Fibroblast of lung (primary cell): ENCODE results near the gene NFATC2. TPM values are rescaled to one million over a fixed set of nuclear protein-coding genes. Genes with fewer than 3 reads are reported as not detected.

Source experiments
- DNase-seq, 2 donors: peaks; one replicate each; pipeline versions ENCODE4 v3.0.0 to v3.0.0-alpha.2; 2010; ENCODE audit warnings: low read depth in 2 of 2
- H2AFZ ChIP-seq: 2 replicates; pipeline ENCODE4 v1.5.1; 2012; ENCODE audit warnings: low read length, control low read depth, inconsistent platforms
- H3K27ac ChIP-seq: 2 replicates; pipeline ENCODE4 v1.5.1; 2011; ENCODE audit warnings: low read length, control low read depth; ENCODE audit not compliant: insufficient read depth
- H3K27me3 ChIP-seq: 2 replicates; pipeline ENCODE4 v1.5.1; 2011; ENCODE audit warnings: mild to moderate bottlenecking, low read length; ENCODE audit not compliant: control insufficient read depth, insufficient read depth
- H3K36me3 ChIP-seq: 2 replicates; pipeline ENCODE4 v1.5.1; 2011; ENCODE audit warnings: low read length; ENCODE audit not compliant: control insufficient read depth, insufficient read depth
- H3K4me1 ChIP-seq: 2 replicates; pipeline ENCODE4 v1.5.1; 2011; ENCODE audit warnings: low read length; ENCODE audit not compliant: control insufficient read depth, insufficient read depth; ENCODE audit errors: extremely low read depth
- H3K4me2 ChIP-seq: 2 replicates; pipeline ENCODE4 v1.5.1; 2011; ENCODE audit warnings: low read length, control low read depth; ENCODE audit not compliant: insufficient read depth; ENCODE audit errors: extremely low read depth
- H3K4me3 ChIP-seq, 4 experiments: fragments of 200-600 bp in 1 of 4; sonication (generic) in 1 of 4; replicated peaks in 1 of 4; 2 replicates each; pipeline ENCODE4 v1.5.1; 2011 to 2016; ENCODE audit warnings: low read length in 4 of 4, low read depth in 3 of 4, mild to moderate bottlenecking in 3 of 4, control low read depth in 2 of 4, inconsistent platforms in 1 of 4, mixed read lengths in 1 of 4; ENCODE audit not compliant: insufficient read depth in 1 of 4; ENCODE audit errors: control extremely low read depth in 1 of 4
- H3K79me2 ChIP-seq: 2 replicates; pipeline ENCODE4 v1.5.1; 2012; ENCODE audit warnings: mild to moderate bottlenecking, low read length, inconsistent platforms; ENCODE audit not compliant: control insufficient read depth, insufficient read depth
- H3K9ac ChIP-seq: 2 replicates; pipeline ENCODE4 v1.5.1; 2011; ENCODE audit warnings: mild to moderate bottlenecking, low read length, control low read depth; ENCODE audit not compliant: insufficient read depth
- H3K9me3 ChIP-seq: 2 replicates; pipeline ENCODE4 v1.5.1; 2012; ENCODE audit warnings: low read depth, low read length; ENCODE audit not compliant: control insufficient read depth, insufficient read depth
- H4K20me1 ChIP-seq: 2 replicates; pipeline ENCODE4 v1.5.1; 2011; ENCODE audit warnings: low read length; ENCODE audit not compliant: control insufficient read depth, insufficient read depth; ENCODE audit errors: extremely low read depth
- CTCF ChIP-seq, 2 donors: IDR thresholded peaks in 1 of 2; conservative IDR thresholded peaks in 1 of 2; 1 replicate in 1 of 2; 2 replicates in 1 of 2; pipeline ENCODE4 v1.5.1; 2011 to 2012; ENCODE audit warnings: low read length in 2 of 2, control low read depth in 1 of 2, inconsistent platforms in 1 of 2, low read depth in 1 of 2, mild to moderate bottlenecking in 1 of 2
- EZH2 ChIP-seq: IDR thresholded peaks from 2 replicates; pipeline ENCODE4 v1.5.1; 2012; ENCODE audit warnings: low read length, control low read depth, mild to moderate bottlenecking; ENCODE audit errors: missing control alignments
- polyA plus RNA-seq, 2 donors: library from polyadenylated mRNA; depleted of rRNA in 1 of 2; stranded (reverse) in 1 of 2; unstranded in 1 of 2; fragments of >200 nt; gene quantifications; 2 replicates each; pipeline ENCODE4 v1.2.1, GENCODE V29; 2011 to 2012; ENCODE audit warnings: missing spikeins in 1 of 2
- total RNA-seq: library from RNA; depleted of rRNA; stranded (reverse); fragments of >200 nt; gene quantifications from 2 replicates; pipeline ENCODE4 v1.2.1, GENCODE V29; 2014

The NFATC2 gene
- total and polyA plus RNA-seq, 2 donors (not counting 1 experiment from before 2014, with no cell fraction given): 0.50 to 1.2 TPM

- Histone ChIP-seq H3K79me2 (no peaks in the 10 kb centered on the region), H3K36me3 (no peaks in the 10 kb centered on the region), H3K9ac (peak overlapping the region; percentile 11), H2AFZ (no peak overlapping the region), H3K4me1 (peaks cover 20% of the 10 kb centered on the region), H3K27ac (peak overlapping the region; percentile 75), H4K20me1 (no peaks in the 10 kb centered on the region), H3K27me3 (no peaks in the 10 kb centered on the region), H3K9me3 (no peaks in the 10 kb centered on the region), H3K4me2 (peak overlapping the region; percentile 68), H3K4me3 (peak overlapping the region in 1 of 4 experiments; percentile 16)
- no peak for DNase-seq
- no peak for TF ChIP-seq EZH2
- no peak for TF ChIP-seq CTCF (conservative IDR thresholded peaks at IDR 0.05 in 1 of 2, IDR thresholded peaks at IDR 0.05 in 1 of 2; ENCODE audit: low read depth in 1 of 2, low read length in 2 of 2)
These were observed 14.1 kb downstream of the NFATC2 start for GRCh38 chr20:51528263-51529027.

- H4K20me1 ChIP-seq: no peaks in the 10 kb centered on the region
- no peak overlapping the region for H3K9ac ChIP-seq
- DNase-seq: no peak
- no peaks in the 10 kb centered on the region for H3K27me3 ChIP-seq
- H2AFZ ChIP-seq: no peak overlapping the region
- H3K4me1 ChIP-seq: peaks cover 12% of the 10 kb centered on the region
- H3K4me3 ChIP-seq: no peak overlapping the region
- H3K79me2 ChIP-seq: no peaks in the 10 kb centered on the region
- no peaks in the 10 kb centered on the region for H3K36me3 ChIP-seq
- no peaks in the 10 kb centered on the region for H3K9me3 ChIP-seq
- H3K27ac ChIP-seq: no peak overlapping the region
- no peak overlapping the region for H3K4me2 ChIP-seq
- TF ChIP-seq CTCF (conservative IDR thresholded peaks at IDR 0.05 in 1 of 2, IDR thresholded peaks at IDR 0.05 in 1 of 2; ENCODE audit: low read depth in 1 of 2, low read length in 2 of 2) (no peak), EZH2 (no peak)
These were observed 15.8 kb downstream of the NFATC2 start for GRCh38 chr20:51526754-51527153.

GRCh38 chr20:51526106-51526470, 16.4 kb downstream of the NFATC2 start:
- Histone ChIP-seq H3K9ac (no peak overlapping the region), H3K79me2 (no peaks in the 10 kb centered on the region), H3K4me3 (no peak overlapping the region), H3K27me3 (no peaks in the 10 kb centered on the region), H3K4me2 (no peak overlapping the region), H3K4me1 (peaks cover 12% of the 10 kb centered on the region), H3K9me3 (no peaks in the 10 kb centered on the region), H3K36me3 (no peaks in the 10 kb centered on the region), H2AFZ (no peak overlapping the region), H3K27ac (no peak overlapping the region), H4K20me1 (no peaks in the 10 kb centered on the region)
- DNase-seq: no peak
- no peak for TF ChIP-seq EZH2
- no peak for TF ChIP-seq CTCF (conservative IDR thresholded peaks at IDR 0.05 in 1 of 2, IDR thresholded peaks at IDR 0.05 in 1 of 2; ENCODE audit: low read depth in 1 of 2, low read length in 2 of 2)
